NT2/D1 (cell line): ENCODE results near the gene KMT2E.

ENCODE experiments used
- DNase-seq: peaks from one replicate; pipeline ENCODE4 v3.0.0-alpha.2; 2011; ENCODE audit warnings: low read depth, low spot score
- H3K27me3 ChIP-seq: 2 replicates; pipeline ENCODE4 v1.6.0; 2011; ENCODE audit warnings: mild to moderate bottlenecking; ENCODE audit not compliant: insufficient read length, insufficient read depth
- H3K36me3 ChIP-seq: 2 replicates; pipeline ENCODE4 v1.6.1; 2011; ENCODE audit warnings: mild to moderate bottlenecking, low read length, mixed read lengths; ENCODE audit not compliant: insufficient read depth, insufficient read length
- H3K4me1 ChIP-seq: 2 replicates; pipeline ENCODE4 v1.5.1; 2011; ENCODE audit not compliant: insufficient read depth, insufficient read length
- H3K4me3 ChIP-seq: 2 replicates; pipeline ENCODE4 v1.5.1; 2011; ENCODE audit warnings: low read depth; ENCODE audit not compliant: insufficient read length
- H3K9ac ChIP-seq: 2 replicates; pipeline ENCODE4 v1.6.0; 2011; ENCODE audit warnings: low read depth; ENCODE audit not compliant: insufficient read length
- H3K9me3 ChIP-seq: 2 replicates; pipeline ENCODE4 v1.5.1; 2011; ENCODE audit warnings: mild to moderate bottlenecking, low read length; ENCODE audit not compliant: insufficient read depth
- SUZ12 ChIP-seq: IDR thresholded peaks from 2 replicates; pipeline ENCODE4 v1.6.1; 2011; ENCODE audit not compliant: insufficient read length, insufficient read depth; ENCODE audit errors: extremely low read depth
- YY1 ChIP-seq: IDR thresholded peaks from 2 replicates; pipeline ENCODE4 v1.6.1; 2011; ENCODE audit not compliant: insufficient read length, insufficient read depth
- ZNF274 ChIP-seq: IDR thresholded peaks from 2 replicates; pipeline ENCODE4 v1.6.1; 2011; ENCODE audit warnings: mild to moderate bottlenecking, low read depth, low read length

Gene KMT2E

GRCh38 chr7:105139381-105139780, 125.4 kb downstream of the KMT2E start:
- H3K4me1 ChIP-seq = no peaks in the 10 kb centered on the region
- no peak for TF ChIP-seq ZNF274
- H3K36me3 ChIP-seq = peaks cover 16% of the 10 kb centered on the region
- no peak overlapping the region for H3K4me3 ChIP-seq
- no peaks in the 10 kb centered on the region for H3K27me3 ChIP-seq
- H3K9me3 ChIP-seq = no peaks in the 10 kb centered on the region
- H3K9ac ChIP-seq = no peak overlapping the region
- no peak for DNase-seq

- H3K27me3 ChIP-seq = no peaks in the 10 kb centered on the region
- H3K4me1 ChIP-seq = no peaks in the 10 kb centered on the region
- peak; percentile 27 for DNase-seq
- no peak for TF ChIP-seq ZNF274
- TF ChIP-seq SUZ12 = no peak
- no peak for TF ChIP-seq YY1
- no peak overlapping the region for H3K9ac ChIP-seq
- peaks cover 16% of the 10 kb centered on the region for H3K36me3 ChIP-seq
- H3K4me3 ChIP-seq = no peak overlapping the region
- no peaks in the 10 kb centered on the region for H3K9me3 ChIP-seq
Observed at GRCh38 chr7:105141068-105141467, 127.1 kb downstream of the KMT2E start.

- no peak overlapping the region for H3K4me3 ChIP-seq
- H3K9ac ChIP-seq = no peak overlapping the region
- H3K9me3 ChIP-seq = no peaks in the 10 kb centered on the region
- TF ChIP-seq ZNF274 (no peak), SUZ12 (no peak), YY1 (no peak)
- no peaks in the 10 kb centered on the region for H3K27me3 ChIP-seq
- H3K36me3 ChIP-seq = no peaks in the 10 kb centered on the region
- DNase-seq = no peak
- no peaks in the 10 kb centered on the region for H3K4me1 ChIP-seq
Observed at GRCh38 chr7:105149827-105150226, 135.8 kb downstream of the KMT2E start.

GRCh38 chr7:105151152-105151551, 137.1 kb downstream of the KMT2E start:
- no peaks in the 10 kb centered on the region for H3K36me3 ChIP-seq
- no peak for TF ChIP-seq YY1
- TF ChIP-seq ZNF274 = no peak
- TF ChIP-seq SUZ12 = no peak
- no peaks in the 10 kb centered on the region for H3K4me1 ChIP-seq

GRCh38 chr7:105153531-105153930, 139.5 kb downstream of the KMT2E start:
- Histone ChIP-seq H3K4me1 (no peaks in the 10 kb centered on the region), H3K27me3 (no peaks in the 10 kb centered on the region), H3K9me3 (no peaks in the 10 kb centered on the region), H3K9ac (no peak overlapping the region), H3K36me3 (no peaks in the 10 kb centered on the region), H3K4me3 (no peak overlapping the region)
- TF ChIP-seq SUZ12 = no peak
- TF ChIP-seq ZNF274 = no peak
- TF ChIP-seq YY1 = no peak
- DNase-seq = no peak

More at GRCh38 chr7:105151152-105151551, 137.1 kb downstream of the KMT2E start:
- Histone ChIP-seq H3K9me3 (no peaks in the 10 kb centered on the region), H3K27me3 (no peaks in the 10 kb centered on the region), H3K9ac (no peak overlapping the region), H3K4me3 (no peak overlapping the region)
- no peak for DNase-seq

- Histone ChIP-seq H3K36me3 (no peaks in the 10 kb centered on the region), H3K9me3 (no peaks in the 10 kb centered on the region), H3K4me1 (no peaks in the 10 kb centered on the region), H3K9ac (no peak overlapping the region), H3K27me3 (no peaks in the 10 kb centered on the region), H3K4me3 (no peak overlapping the region)
- no peak for DNase-seq
- no peak for TF ChIP-seq ZNF274
- TF ChIP-seq SUZ12 = no peak
- TF ChIP-seq YY1 = no peak
Observed at GRCh38 chr7:105154084-105154483, 140.1 kb downstream of the KMT2E start.

GRCh38 chr7:105156731-105157130, 142.7 kb downstream of the KMT2E start:
- Histone ChIP-seq H3K36me3 (no peaks in the 10 kb centered on the region), H3K9ac (no peak overlapping the region), H3K9me3 (no peaks in the 10 kb centered on the region), H3K4me1 (no peaks in the 10 kb centered on the region), H3K4me3 (no peak overlapping the region), H3K27me3 (no peaks in the 10 kb centered on the region)
- TF ChIP-seq ZNF274 = no peak
- TF ChIP-seq YY1 = no peak
- TF ChIP-seq SUZ12 = no peak
- DNase-seq = no peak

GRCh38 chr7:105157278-105157677, 143.3 kb downstream of the KMT2E start:
- Histone ChIP-seq H3K36me3 (no peaks in the 10 kb centered on the region), H3K27me3 (no peaks in the 10 kb centered on the region), H3K4me1 (no peaks in the 10 kb centered on the region), H3K4me3 (no peak overlapping the region), H3K9me3 (no peaks in the 10 kb centered on the region), H3K9ac (no peak overlapping the region)
- TF ChIP-seq ZNF274 = no peak
- TF ChIP-seq YY1 = no peak
- TF ChIP-seq SUZ12 = no peak
- DNase-seq = no peak
